Testis (tissue), 3 donors: ENCODE results near the gene RANBP17. TPM values are rescaled to one million over a fixed set of nuclear protein-coding genes. Genes with fewer than 3 reads are reported as not detected.

Source experiments
- DNase-seq: peaks from one replicate; pipeline ENCODE4 v3.0.0-alpha.2; 2019
- H3K27ac ChIP-seq, 2 donors: fragments of 200-600 bp; sonication (generic); one replicate each; pipeline ENCODE4 v1.5.1; 2019
- H3K27me3 ChIP-seq: fragments of 200-600 bp; sonication (generic); one replicate; pipeline ENCODE4 v1.5.1; 2019
- H3K36me3 ChIP-seq: fragments of 200-600 bp; sonication (generic); one replicate; pipeline ENCODE4 v1.5.1; 2017; ENCODE audit warnings: low read depth; ENCODE audit errors: missing control alignments
- H3K4me1 ChIP-seq: fragments of 200-600 bp; sonication (generic); one replicate; pipeline ENCODE4 v1.5.1; 2019
- H3K4me3 ChIP-seq, 2 donors: fragments of 200-600 bp; sonication (generic); one replicate each; pipeline ENCODE4 v1.5.1; 2017 to 2019
- H3K9me3 ChIP-seq: fragments of 200-600 bp; sonication (generic); one replicate; pipeline ENCODE4 v1.5.1; 2017
- POLR2A ChIP-seq: fragments of 450-650 bp; IDR thresholded peaks from one replicate; pipeline ENCODE4 v1.6.1; 2017; ENCODE audit warnings: antibody characterized with exemption, mild to moderate bottlenecking, moderate library complexity
- WGBS, 2 donors: methylation state at CpG; one replicate each; pipeline ENCODE4 v1.1.5; 2018; 5-methylcytosine and 5-hydroxymethylcytosine counted together
- intact Hi-C: fragments of 100-400 bp; cut with DNase I; formaldehyde crosslinking; loops from one replicate; pipeline ENCODE4 v1.15.1; 2023; ENCODE audit warnings: low total_unique reads
- polyA plus RNA-seq: library from polyadenylated mRNA; stranded (reverse); fragments of 350-450 nt; fragmentation: Illumina TruSeq; extraction: RNeasy Lipid Tissue Mini Kit (QIAGEN cat#74804); gene quantifications from one replicate; pipeline ENCODE4 v1.2.3, GENCODE V29; 2014; ENCODE audit warnings: low read depth, low replicate concordance; ENCODE audit not compliant: insufficient read depth
- total RNA-seq, 2 donors: library from RNA; depleted of rRNA; stranded (reverse); fragments of >200 nt; gene quantifications; one replicate each; pipeline ENCODE4 v1.2.3, GENCODE V29; 2016
- TF ChIP-seq, protein P1 (sequence below), 3 experiments: fragments of 450-650 bp in 2 of 3; fragments of 200-600 bp in 1 of 3; sonication (generic) in 1 of 3; IDR thresholded peaks; one replicate each; pipeline ENCODE4 v1.5.1; 2016 to 2019; ENCODE audit warnings: antibody characterized with exemption in 3 of 3, mild to moderate bottlenecking in 2 of 3, moderate library complexity in 1 of 3

The RANBP17 gene
- total and polyA plus RNA-seq, 3 donors from 2014 or later = 34.1 to 63.9 (median 58.2) TPM

- H3K4me1 ChIP-seq = peaks cover 9% of the 10 kb centered on the region
- intact Hi-C loops = no loop called here
- WGBS, 2 donors = 59 to 64% methylated on average over 4 of the region's 4 CpGs
Measured at GRCh38 chr5:171299228-171299627, 437.4 kb downstream of the RANBP17 start.

DNA sequence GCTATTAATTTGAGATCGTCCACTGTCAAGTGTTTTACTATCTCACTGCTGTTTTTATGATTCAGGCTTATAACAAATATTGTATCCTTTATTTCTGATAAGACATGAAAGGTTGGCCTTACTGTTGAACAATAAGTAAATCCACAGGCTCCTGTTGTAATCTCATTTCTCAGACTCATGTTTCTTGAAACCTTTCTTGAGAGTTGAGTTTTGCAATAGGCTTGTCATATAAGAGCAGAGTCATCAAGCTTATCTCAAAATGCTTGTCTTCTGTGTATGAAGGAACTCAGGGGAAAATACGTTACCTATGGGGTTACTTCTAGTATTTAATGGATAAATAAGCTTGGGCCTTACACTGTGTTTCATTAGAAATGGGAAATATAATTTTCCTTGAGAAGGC is 438.0 kb downstream of the RANBP17 start:
- Histone ChIP-seq H3K9me3 (no peaks in the 10 kb centered on the region), H3K27ac (no peak overlapping the region), H3K27me3 (no peaks in the 10 kb centered on the region), H3K4me1 (peaks cover 9% of the 10 kb centered on the region), H3K36me3 (no peaks in the 10 kb centered on the region), H3K4me3 (no peak overlapping the region)
- intact Hi-C loops = no loop called here
- 71 to 83% methylated on average over 2 of the region's 2 CpGs for WGBS, 2 donors
- DNase-seq = no peak
- TF ChIP-seq POLR2A = no peak
- TF ChIP-seq, protein P1, sequence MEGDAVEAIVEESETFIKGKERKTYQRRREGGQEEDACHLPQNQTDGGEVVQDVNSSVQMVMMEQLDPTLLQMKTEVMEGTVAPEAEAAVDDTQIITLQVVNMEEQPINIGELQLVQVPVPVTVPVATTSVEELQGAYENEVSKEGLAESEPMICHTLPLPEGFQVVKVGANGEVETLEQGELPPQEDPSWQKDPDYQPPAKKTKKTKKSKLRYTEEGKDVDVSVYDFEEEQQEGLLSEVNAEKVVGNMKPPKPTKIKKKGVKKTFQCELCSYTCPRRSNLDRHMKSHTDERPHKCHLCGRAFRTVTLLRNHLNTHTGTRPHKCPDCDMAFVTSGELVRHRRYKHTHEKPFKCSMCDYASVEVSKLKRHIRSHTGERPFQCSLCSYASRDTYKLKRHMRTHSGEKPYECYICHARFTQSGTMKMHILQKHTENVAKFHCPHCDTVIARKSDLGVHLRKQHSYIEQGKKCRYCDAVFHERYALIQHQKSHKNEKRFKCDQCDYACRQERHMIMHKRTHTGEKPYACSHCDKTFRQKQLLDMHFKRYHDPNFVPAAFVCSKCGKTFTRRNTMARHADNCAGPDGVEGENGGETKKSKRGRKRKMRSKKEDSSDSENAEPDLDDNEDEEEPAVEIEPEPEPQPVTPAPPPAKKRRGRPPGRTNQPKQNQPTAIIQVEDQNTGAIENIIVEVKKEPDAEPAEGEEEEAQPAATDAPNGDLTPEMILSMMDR (IDR thresholded peaks at IDR 0.05) = no peak

More at GRCh38 chr5:171299228-171299627, 437.4 kb downstream of the RANBP17 start:
- Histone ChIP-seq H3K36me3 (no peaks in the 10 kb centered on the region), H3K4me3 (no peak overlapping the region), H3K9me3 (no peaks in the 10 kb centered on the region), H3K27me3 (no peaks in the 10 kb centered on the region), H3K27ac (no peak overlapping the region)
- TF ChIP-seq, protein P1 (IDR thresholded peaks at IDR 0.05) = no peak
- TF ChIP-seq POLR2A = no peak
- peak; percentile 75 for DNase-seq

DNA sequence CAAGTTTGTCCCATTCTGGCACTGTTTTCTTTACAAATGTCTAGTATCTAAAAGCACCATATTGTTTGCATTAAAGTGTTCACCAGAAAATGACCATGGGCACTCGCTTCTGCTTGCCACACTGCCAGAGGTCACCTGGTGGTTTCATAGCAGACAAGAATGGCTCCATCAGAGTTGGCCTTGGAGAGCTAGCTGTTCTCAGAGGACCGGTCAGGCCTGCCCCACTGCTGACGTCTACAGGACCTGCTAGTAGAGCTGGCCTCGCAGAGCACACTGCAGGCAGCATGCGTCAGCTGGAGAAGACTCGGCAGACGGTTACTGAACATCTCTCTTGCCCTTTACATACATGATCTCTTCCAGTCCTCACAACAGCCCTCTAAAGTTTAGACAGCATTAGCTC is 438.5 kb downstream of the RANBP17 start:
- no peaks in the 10 kb centered on the region for H3K9me3 ChIP-seq
- DNase-seq = no peak
- TF ChIP-seq, protein P1 (IDR thresholded peaks at IDR 0.05) = no peak
- TF ChIP-seq POLR2A = no peak
- no peak overlapping the region for H3K27ac ChIP-seq
- no peaks in the 10 kb centered on the region for H3K27me3 ChIP-seq
- peaks cover 9% of the 10 kb centered on the region for H3K4me1 ChIP-seq
- intact Hi-C loops = no loop called here
- no peaks in the 10 kb centered on the region for H3K36me3 ChIP-seq
- WGBS, 2 donors = 83 to 87% methylated on average over 7 of the region's 7 CpGs
- H3K4me3 ChIP-seq = no peak overlapping the region

GRCh38 chr5:171306166-171306565 is 444.3 kb downstream of the RANBP17 start:
- Histone ChIP-seq H3K27ac (no peak overlapping the region), H3K4me1 (peaks cover 4% of the 10 kb centered on the region), H3K9me3 (no peaks in the 10 kb centered on the region), H3K4me3 (no peak overlapping the region), H3K36me3 (no peaks in the 10 kb centered on the region), H3K27me3 (no peaks in the 10 kb centered on the region)
- WGBS, 2 donors = 34 to 39% methylated on average over 6 of the region's 6 CpGs
- DNase-seq = no peak
- intact Hi-C loops = no loop called here
- TF ChIP-seq, protein P1 (IDR thresholded peaks at IDR 0.05) = no peak
- no peak for TF ChIP-seq POLR2A

DNA sequence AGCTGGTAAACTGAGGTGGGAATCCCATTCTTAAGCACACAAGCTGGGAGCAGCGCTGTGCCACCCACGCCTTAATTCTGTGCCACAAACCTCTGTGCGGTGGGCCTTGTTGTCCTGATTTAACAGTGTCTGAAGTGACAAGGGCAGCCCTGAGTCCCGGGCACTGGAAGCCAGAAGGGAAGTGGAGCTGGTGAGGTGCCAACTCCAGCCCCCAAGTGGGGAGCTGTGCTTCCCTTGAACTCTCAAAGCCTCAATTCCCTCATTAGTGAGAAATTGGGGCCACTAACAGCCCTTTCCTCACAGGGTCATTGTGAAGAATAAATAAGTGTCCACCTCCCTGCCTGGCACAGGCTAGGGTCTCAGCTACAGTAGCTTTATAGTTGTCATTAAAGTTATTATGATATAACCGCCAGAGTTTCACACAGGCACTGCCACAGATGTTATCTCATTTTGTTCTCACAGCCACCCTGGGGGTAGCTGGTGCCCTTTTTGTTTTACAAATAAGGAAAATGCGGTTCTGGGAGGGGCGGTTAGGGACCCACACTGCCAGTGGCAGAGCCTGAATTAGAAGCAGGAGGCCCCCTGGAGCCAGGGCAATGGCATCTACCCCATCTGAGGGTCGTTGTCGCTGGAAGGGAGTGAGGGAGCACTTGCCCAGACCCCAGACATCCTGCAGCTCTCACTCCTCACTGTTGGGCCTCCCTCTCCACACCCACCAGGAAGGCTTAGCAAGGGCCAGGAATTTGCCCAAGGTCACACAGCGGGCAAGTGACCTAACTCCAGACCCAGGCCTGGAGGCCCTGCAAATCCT is 445.2 kb downstream of the RANBP17 start:
- no peaks in the 10 kb centered on the region for H3K27me3 ChIP-seq
- no peak for DNase-seq
- WGBS, 2 donors = 21% methylated on average over 8 to 10 of the region's 10 CpGs
- no peaks in the 10 kb centered on the region for H3K36me3 ChIP-seq
- intact Hi-C loops = no loop called here
- H3K4me1 ChIP-seq = peaks cover 8% of the 10 kb centered on the region
- H3K27ac ChIP-seq = no peak overlapping the region
- TF ChIP-seq POLR2A = no peak
- TF ChIP-seq, protein P1 (IDR thresholded peaks at IDR 0.05) = no peak
- no peak overlapping the region for H3K4me3 ChIP-seq
- H3K9me3 ChIP-seq = no peaks in the 10 kb centered on the region
